Fibroblast of mammary gland (primary cell): ENCODE data around the gene SH3GL2.

ENCODE experiments used
- DNase-seq: peaks from one replicate; pipeline ENCODE4 v3.0.0-alpha.2; 2010; ENCODE audit warnings: low read depth
- H3K4me3 ChIP-seq: 2 replicates; pipeline ENCODE4 v1.5.1; 2011; ENCODE audit warnings: low read depth, mild to moderate bottlenecking, low read length, moderate library complexity; ENCODE audit not compliant: control insufficient read depth
- CTCF ChIP-seq: conservative IDR thresholded peaks from 2 replicates; pipeline ENCODE4 v1.5.1; 2011; ENCODE audit warnings: low read depth, low read length, inconsistent platforms; ENCODE audit not compliant: control insufficient read depth, insufficient read depth

SH3GL2 gene

GRCh38 chr9:17604556-17604955, 25.7 kb downstream of the SH3GL2 start:
- H3K4me3 ChIP-seq: no peak overlapping the region
- DNase-seq: no peak
- no peak for TF ChIP-seq CTCF

- TF ChIP-seq CTCF: no peak
- no peak for DNase-seq
- H3K4me3 ChIP-seq: no peak overlapping the region
Observed at GRCh38 chr9:17609312-17610005, 30.6 kb downstream of the SH3GL2 start.

GRCh38 chr9:17611342-17611741, 32.5 kb downstream of the SH3GL2 start:
- DNase-seq: no peak
- no peak for TF ChIP-seq CTCF

GRCh38 chr9:17611917-17612316, 33.1 kb downstream of the SH3GL2 start:
- no peak overlapping the region for H3K4me3 ChIP-seq
- TF ChIP-seq CTCF: no peak
- DNase-seq: no peak

More at GRCh38 chr9:17611342-17611741, 32.5 kb downstream of the SH3GL2 start:
- no peak overlapping the region for H3K4me3 ChIP-seq

GRCh38 chr9:17613758-17614157, 34.9 kb downstream of the SH3GL2 start:
- H3K4me3 ChIP-seq: no peak overlapping the region
- peak; percentile 85 for DNase-seq
- TF ChIP-seq CTCF: no peak

GRCh38 chr9:17614250-17614649, 35.4 kb downstream of the SH3GL2 start:
- H3K4me3 ChIP-seq: no peak overlapping the region
- no peak for TF ChIP-seq CTCF
- no peak for DNase-seq
